HG03064 (cell line): ENCODE results near the gene TAOK2.
"Not testable (repeated sequence)": the region's sequence is repeated elsewhere in the genome, so short reads cannot be mapped to it uniquely, and the experiment has no call there.

Source experiments
- ATAC-seq: cut with Tn5 transposase; IDR thresholded peaks from one replicate; pipeline ENCODE4 v1.9.1; 2021; ENCODE audit warnings: low read depth; ENCODE audit not compliant: unreplicated experiment

Gene TAOK2

GRCh38 chr16:29973384-29974246, at the start of gene TAOK2:
Gene TAOK2 (plus strand): TSS chr16:29973868. CDS start chr16:29977773, 3,905 bp downstream.
- peak; percentile 79 for ATAC-seq

GRCh38 chr16:29925105-29925756, 48.4 kb upstream of the TAOK2 start:
- no peak for ATAC-seq

- peak; percentile 70 for ATAC-seq
Observed at GRCh38 chr16:29925781-29926710, 47.6 kb upstream of the TAOK2 start, which contains the start of gene KCTD13. Gene KCTD13 (minus strand): TSS chr16:29926226. CDS start chr16:29926033, 193 bp downstream.

DNA sequence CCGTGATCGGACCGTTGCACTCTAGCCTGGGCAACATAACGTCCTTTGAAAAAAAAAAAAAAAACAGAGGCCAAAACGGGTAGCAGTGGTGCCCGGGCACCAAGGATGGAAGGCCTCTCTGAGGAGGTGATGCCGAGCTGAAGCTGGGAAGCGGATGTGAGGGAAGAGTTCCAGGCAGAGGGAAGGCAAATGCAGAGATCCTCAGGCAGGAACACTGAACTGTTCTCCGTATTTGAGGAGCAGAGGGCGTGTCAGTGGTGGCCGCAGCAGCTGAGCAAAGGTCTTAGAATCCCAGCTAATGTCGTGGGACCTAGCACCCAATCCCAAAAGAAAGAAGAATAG, 47.0 kb upstream of the TAOK2 start:
- no peak for ATAC-seq

GRCh38 chr16:29927070-29927905, 46.4 kb upstream of the TAOK2 start:
- ATAC-seq = no peak

DNA sequence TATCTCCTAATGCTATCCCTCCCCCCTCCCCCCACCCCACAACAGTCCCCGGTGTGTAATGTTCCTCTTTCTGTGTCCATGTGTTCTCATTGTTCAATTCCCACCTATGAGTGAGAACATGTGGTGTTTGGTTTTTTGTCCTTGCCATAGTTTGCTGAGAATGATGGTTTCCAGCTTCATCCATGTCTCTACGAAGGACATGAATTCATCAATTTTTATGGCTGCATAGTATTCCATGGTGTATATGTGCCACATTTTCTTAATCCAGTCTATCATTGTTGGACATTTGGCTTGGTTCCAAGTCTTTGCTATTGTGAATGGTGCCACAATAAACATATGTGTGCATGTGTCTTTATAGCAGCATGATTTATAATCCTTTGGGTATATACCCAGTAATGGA, 41.9 kb upstream of the TAOK2 start:
- ATAC-seq = not testable (repeated sequence)

- ATAC-seq = no peak
Observed at GRCh38 chr16:29940656-29941055, 33.0 kb upstream of the TAOK2 start.

- ATAC-seq = no peak
Observed at GRCh38 chr16:29943846-29944799, 29.5 kb upstream of the TAOK2 start.

DNA sequence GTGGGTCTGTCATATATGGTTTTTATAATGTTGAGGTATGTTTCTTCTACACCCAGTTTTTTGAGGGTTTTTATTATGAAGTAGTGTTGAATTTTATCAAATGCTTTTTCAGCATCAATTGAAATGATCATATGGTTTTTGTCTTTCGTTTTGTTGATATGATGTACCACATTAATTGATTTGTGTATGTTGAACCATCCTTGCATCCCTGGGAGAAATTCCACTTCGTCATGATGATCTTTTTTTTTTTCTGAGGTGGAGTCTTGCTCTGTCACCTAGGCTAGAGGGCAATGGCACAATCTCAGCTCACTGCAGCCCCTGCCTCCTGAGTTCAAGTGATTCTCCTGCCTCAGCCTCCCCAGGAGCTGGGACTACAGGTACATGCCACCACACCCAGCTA, 25.8 kb upstream of the TAOK2 start:
- ATAC-seq = no peak

DNA sequence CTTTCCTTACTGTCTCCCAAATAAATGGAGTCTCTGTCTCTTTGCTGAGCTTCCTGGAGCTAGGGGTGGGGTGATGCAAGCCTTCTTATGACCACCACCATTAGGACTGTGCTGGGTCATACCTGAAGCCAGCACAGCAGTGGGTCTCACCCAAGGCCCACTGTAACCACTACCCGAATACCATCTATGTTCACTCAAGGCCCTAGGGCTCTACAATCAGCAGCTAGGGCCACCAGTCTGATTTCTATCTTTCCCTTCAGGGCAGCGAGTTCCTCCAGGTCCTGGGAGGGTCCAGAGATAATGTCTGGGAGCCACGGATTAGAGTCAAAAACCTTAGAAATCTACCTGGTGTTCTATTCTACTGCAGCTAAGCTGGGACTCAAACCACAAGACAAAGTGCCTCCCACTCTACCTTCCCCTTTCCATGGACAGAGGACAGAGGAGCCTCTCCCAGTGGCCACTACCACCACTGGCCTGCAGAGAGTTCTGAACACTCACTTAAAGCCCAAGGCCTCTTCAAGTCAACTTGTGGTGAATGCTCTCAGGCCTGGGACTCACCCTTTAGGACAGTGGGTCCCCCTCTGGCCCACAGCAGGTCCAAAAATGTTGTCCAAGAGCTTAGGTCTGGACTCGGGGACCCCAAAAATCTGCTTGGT, 22.7 kb upstream of the TAOK2 start:
- ATAC-seq = no peak

DNA sequence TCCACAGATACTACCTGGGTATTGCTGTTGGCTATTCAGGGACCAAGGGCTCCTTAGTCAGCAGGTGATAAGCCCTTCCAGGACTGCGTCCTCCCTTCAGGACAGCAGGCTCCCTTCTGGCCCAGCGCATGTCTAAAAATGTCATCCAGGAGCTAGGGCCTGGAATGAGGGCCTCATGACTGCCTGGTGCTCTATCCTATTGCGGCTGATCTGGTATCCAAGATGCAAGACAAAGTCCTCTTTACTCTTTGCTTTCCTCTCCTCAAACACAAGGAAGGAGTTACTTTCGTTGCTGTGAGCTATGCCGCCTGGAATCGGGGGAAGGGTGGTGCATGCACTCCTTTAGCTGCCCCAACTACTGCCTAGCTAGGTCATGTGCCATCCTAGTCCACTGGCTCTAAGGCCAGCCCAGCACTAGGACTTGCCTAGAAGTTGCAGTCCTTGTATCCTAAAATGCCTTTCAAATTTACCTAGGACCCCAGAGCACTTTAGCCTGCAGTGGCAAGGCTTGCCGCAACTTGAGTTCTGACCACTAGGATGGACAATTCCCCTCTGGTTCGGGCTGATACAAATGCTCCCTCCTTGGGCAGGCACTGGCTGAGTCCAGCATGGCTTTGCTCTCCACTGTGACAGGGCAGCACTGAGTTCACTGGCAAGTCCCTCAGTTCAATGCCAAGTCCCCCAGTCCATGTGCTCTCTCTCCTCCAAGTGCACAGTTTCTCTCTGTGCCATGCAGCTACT, 21.9 kb upstream of the TAOK2 start:
- no peak for ATAC-seq

- ATAC-seq = no peak
Observed at GRCh38 chr16:29958756-29959155, 14.9 kb upstream of the TAOK2 start.

GRCh38 chr16:29959293-29959692, 14.4 kb upstream of the TAOK2 start:
- no peak for ATAC-seq

DNA sequence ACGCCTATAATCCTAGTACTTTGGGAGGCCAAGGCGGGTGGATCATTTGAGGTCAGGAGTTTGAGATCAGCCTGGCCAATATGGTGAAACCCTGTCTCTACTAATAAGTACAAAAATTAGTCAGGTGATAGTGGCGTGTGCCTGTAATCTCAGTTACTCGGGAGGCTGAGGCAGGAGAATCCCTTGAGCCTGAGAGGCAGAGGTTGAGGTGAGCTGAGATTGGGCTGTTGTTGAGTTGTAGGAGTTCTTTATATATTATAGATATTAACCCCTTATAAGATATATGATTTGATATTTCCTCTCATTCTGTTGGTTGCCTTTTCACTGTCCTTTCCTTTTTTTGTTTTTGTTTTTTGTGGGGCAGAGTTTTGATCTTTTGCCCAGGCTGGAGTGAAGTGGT, 13.8 kb upstream of the TAOK2 start:
- ATAC-seq = not testable (repeated sequence)

DNA sequence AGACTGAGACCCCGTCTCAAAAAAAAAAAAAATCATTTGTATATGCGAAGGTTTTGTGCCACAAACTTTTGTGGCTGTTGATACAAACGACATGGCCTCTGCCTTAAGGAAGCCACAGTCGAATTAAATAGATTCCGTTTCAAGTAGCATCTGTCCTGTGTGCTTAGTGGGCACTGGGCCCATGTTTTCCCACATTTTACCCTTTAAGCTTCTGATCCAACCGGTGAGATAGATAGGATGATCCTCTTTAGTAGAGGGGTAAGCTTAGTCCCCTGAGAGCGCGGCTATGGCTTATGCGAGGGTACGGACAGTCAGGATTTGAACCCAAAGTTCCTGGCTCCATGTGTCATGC, 12.6 kb upstream of the TAOK2 start:
- ATAC-seq = no peak

DNA sequence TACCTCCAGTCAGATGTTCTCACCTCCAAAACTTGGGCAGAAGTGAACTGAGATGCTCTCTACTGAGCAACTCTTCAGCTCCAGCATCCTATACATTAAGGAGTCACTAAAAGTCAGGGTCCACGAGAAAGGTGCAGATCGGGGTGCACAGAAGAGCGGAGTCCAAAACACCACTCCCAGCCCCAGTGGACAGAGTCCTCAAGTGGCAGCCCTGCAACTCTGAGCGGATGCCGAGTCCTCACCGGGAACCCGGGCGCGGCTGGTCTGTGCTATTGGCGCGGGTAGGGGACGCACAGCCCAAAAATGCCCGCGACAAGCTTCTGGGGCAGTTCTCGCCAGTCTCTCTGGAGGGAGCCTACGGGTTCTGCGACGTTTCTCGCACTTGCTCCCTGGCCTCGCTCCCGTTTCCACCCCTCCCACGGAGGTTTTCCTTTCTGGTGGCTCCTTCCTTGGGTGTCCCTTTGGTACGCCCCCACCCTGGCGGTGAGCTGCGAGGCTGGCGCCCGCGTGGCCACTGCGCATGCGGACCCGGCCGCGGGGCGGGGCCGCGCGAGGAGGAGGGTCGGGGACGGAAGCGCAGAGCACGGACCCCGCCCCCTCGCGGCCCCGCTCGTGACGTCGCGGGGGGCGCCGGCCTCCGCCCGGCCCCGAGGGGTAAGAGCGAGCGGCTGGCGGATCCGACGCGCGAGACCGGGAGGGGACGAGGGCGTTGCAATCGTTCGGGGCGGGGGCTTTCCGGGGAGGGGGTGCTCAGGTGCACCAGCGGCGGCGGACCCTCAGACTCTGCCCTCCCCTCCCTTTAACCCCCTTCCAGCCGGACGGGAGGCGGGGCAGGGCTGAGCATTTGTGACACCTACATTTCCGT, 12.0 kb upstream of the TAOK2 start, which contains the start of gene TMEM219:
TMEM219 (plus strand) TSS at position 601 of the 865 bp plus-strand sequence. CDS start 1,065 bp downstream, outside the sequence.
- ATAC-seq = peak; percentile 78
